LNCaP clone FGC (cell line): ENCODE results near the gene ATP5MK.
A peak's percentile ranks its signal among the peaks of the same experiment; 100 is the strongest.
"Not testable (repeated sequence)": the region's sequence is repeated elsewhere in the genome, so short reads cannot be mapped to it uniquely, and the experiment has no call there.

Source experiments
- DNase-seq: peaks from one replicate; pipeline ENCODE4 v3.0.0-alpha.2; 2011; ENCODE audit warnings: low read depth
- H3K4me3 ChIP-seq: 2 replicates; pipeline ENCODE4 v1.5.1; 2011; ENCODE audit warnings: mild to moderate bottlenecking, low read depth, low read length, control low read depth
- TF ChIP-seq, protein P1 (sequence below): IDR thresholded peaks from 2 replicates; pipeline ENCODE4 v1.5.1; 2012; ENCODE audit warnings: mild to moderate bottlenecking; ENCODE audit not compliant: control insufficient read depth, insufficient read depth; ENCODE audit errors: extremely low read depth

Gene ATP5MK

DNA sequence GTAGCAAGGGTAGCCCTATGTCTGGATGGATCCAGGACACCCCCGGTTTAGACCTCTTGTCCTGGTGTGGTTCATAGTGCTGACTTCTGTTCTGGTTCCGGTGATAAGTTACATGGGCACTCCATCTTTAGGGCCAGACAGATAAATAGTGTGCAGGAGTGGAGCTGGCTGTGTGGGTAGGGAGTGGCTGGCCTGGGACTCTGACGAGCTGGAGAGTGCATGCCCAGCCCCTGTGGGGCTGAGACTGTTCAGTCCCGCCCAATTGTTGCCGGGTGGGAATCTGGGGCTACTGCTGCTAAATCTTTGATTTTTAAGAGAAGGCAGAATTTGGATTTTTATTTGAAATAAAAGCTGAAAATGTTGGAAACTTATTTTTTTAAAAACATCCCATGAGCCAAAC, 27.5 kb upstream of the ATP5MK start:
- H3K4me3 ChIP-seq, result no peak overlapping the region
- TF ChIP-seq, protein P1, sequence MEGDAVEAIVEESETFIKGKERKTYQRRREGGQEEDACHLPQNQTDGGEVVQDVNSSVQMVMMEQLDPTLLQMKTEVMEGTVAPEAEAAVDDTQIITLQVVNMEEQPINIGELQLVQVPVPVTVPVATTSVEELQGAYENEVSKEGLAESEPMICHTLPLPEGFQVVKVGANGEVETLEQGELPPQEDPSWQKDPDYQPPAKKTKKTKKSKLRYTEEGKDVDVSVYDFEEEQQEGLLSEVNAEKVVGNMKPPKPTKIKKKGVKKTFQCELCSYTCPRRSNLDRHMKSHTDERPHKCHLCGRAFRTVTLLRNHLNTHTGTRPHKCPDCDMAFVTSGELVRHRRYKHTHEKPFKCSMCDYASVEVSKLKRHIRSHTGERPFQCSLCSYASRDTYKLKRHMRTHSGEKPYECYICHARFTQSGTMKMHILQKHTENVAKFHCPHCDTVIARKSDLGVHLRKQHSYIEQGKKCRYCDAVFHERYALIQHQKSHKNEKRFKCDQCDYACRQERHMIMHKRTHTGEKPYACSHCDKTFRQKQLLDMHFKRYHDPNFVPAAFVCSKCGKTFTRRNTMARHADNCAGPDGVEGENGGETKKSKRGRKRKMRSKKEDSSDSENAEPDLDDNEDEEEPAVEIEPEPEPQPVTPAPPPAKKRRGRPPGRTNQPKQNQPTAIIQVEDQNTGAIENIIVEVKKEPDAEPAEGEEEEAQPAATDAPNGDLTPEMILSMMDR, result no peak
- no peak for DNase-seq

DNA sequence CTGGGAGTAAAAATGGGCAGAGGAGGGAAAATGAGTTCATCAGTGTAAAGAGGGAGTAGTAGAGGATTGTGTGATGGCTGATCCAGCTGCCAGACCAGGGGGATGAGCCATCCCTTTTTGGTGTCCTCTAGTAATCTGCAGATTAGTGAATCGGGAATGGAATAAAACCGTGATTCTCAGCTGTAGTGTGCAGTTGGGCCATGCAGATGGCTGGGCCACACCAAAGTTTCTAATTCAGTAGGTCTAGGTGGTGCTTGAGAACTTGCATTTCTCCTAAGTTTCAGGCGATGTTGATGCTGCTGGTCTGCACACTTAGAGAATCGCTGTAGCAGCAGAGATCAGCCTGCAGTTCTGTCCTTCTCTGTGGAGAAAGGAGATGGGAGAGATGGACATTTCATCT, 22.8 kb upstream of the ATP5MK start:
- TF ChIP-seq, protein P1, result no peak
- H3K4me3 ChIP-seq, result no peak overlapping the region
- DNase-seq, result no peak

DNA sequence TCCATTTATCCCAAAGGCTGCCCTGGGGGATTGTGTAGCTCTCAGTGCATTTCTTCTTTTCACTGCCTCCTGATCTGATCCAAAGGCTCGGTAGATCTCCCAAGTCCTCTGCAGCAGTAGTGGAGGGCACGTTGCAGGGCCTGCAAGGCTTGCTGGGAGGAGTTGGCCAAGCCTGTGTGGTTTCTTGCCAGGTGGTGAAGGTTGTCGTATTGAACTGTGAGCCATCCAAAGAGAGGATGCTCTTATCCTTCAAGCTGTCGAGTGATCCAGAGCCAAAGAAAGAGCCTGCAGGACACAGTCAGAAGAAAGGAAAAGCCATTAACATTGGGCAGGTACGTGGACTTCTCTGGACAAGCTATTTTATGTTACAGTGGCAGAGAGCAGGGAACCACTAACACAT, 21.3 kb upstream of the ATP5MK start:
- no peak overlapping the region for H3K4me3 ChIP-seq
- DNase-seq, result no peak
- TF ChIP-seq, protein P1, result no peak

DNA sequence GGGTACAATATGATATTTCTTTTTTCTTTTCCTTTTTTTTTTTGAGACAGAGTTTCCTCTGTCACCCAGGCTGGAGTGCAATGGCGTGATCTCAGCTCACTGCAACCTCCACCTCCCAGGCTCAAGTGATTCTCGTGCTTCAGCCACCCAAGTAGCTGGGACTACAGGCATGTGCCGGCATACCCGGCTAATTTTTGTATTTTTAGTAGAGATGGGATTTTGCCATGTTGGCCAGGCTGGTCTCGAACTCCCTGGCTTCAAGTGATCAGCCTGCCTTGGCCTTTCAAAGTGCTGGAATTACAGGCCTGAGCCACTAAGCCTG, 20.8 kb upstream of the ATP5MK start:
- H3K4me3 ChIP-seq, DNase-seq: not testable (repeated sequence)

DNA sequence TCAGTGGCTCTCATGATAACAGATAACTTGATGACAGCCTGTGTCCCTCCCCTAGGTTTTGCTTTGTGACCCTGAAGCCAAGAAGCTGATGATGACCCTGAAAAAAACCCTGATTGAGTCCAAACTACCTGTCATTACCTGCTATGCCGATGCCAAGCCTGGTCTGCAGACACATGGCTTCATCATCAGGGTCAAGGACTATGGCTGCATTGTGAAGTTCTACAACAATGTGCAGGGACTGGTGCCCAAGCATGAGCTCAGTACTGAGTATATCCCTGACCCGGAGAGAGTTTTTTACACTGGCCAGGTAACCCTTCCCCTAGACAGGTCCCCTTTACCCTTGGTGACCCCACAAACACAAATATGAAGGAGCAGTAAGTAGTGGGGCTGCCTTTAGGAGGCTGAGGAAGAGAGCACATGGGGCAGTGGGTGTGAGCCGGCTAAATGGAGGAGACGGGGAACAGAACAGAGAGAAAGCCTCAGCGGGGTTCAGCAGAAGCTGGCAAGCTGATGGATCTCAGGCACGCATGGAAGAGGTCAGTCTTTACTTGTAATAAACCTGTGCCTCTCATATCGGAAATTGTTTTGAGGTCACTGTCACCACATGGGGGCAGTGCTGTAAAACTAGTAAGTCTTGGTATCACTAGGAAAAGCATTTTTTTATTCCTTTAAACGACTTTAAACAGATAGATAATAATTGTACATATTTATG, 20.3 kb upstream of the ATP5MK start:
- H3K4me3 ChIP-seq, result no peak overlapping the region
- TF ChIP-seq, protein P1, result peak; percentile 72
- no peak for DNase-seq

DNA sequence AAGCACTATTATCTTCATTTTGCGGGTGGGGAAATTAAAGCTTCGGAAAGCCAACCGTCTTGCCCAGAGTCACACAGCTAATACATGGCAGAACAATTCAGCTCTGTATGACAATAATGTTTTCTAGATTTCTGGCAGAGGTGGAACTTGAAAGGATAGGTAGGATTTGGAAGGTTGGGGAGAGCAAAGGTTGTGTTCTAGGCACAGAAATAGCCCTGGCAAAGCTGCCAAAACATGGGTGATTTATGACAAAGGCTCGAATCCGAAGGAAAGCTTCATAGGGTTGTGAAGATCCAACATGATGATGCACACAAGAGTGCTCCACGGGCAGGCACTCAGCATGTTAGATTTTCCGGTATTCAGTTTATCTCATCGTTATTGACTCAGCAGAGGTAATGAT, 19.3 kb upstream of the ATP5MK start:
- TF ChIP-seq, protein P1, result no peak
- DNase-seq, result no peak
- no peak overlapping the region for H3K4me3 ChIP-seq

DNA sequence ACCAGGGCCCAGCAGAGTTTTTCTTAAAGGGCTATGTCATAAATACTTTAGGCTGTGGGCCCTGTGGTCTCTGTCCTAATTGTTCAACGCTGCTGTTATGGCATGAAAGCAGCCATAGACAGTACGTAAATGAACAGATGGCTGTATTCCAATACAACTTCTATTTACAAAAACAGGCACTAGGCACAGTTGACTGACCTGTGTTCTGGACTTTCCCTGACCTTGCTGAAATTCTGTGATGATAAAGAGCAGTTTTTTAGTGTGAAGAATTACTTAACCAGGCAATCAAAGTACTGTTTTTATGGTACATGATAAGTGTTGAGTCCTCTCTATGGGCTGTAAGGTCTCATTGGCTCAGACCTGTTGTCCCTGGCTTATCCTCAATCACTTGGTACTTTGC, 17.3 kb upstream of the ATP5MK start:
- TF ChIP-seq, protein P1, result no peak
- DNase-seq, result no peak
- no peak overlapping the region for H3K4me3 ChIP-seq
